Thoracic aorta (tissue), 2 donors: Measurements from ENCODE around the gene TARP.
"Not testable (repeated sequence)": the region's sequence is repeated elsewhere in the genome, so short reads cannot be mapped to it uniquely, and the experiment has no call there.

Source experiments
- ATAC-seq: fragments of 150-250 bp; one replicate; pipeline ENCODE4 v1.8.0; 2017; ENCODE audit warnings: low read depth; ENCODE audit not compliant: insufficient number of reproducible peaks, low FRiP score
- DNase-seq: peaks from one replicate; pipeline ENCODE4 v3.0.0-alpha.2; 2020; ENCODE audit warnings: low spot score
- H3K27ac ChIP-seq, 2 donors: fragments of 200-600 bp; sonication (generic); 1 replicate in 1 of 2; 2 replicates in 1 of 2; pipeline ENCODE4 v1.5.1; 2016; ENCODE audit warnings: mild to moderate bottlenecking in 2 of 2, moderate library complexity in 2 of 2
- H3K27me3 ChIP-seq: fragments of 200-600 bp; sonication (generic); replicated peaks from 2 replicates; pipeline ENCODE4 v1.6.0; 2016; ENCODE audit warnings: mild to moderate bottlenecking; ENCODE audit not compliant: insufficient read depth
- H3K36me3 ChIP-seq: fragments of 200-600 bp; sonication (generic); one replicate; pipeline ENCODE4 v1.5.1; 2016
- H3K4me1 ChIP-seq, 2 donors: fragments of 200-600 bp; sonication (generic); 1 replicate in 1 of 2; 2 replicates in 1 of 2; pipeline versions ENCODE4 v1.5.1 to v1.6.0; 2016; ENCODE audit warnings: low read depth in 2 of 2, mild to moderate bottlenecking in 1 of 2; ENCODE audit not compliant: control insufficient read depth in 1 of 2
- H3K4me3 ChIP-seq: fragments of 200-600 bp; sonication (generic); 2 replicates; pipeline ENCODE4 v1.5.1; 2016; ENCODE audit warnings: mild to moderate bottlenecking
- H3K9me3 ChIP-seq: fragments of 200-600 bp; sonication (generic); 2 replicates; pipeline ENCODE4 v1.5.1; 2016
- CTCF ChIP-seq: fragments of 200-600 bp; sonication (generic); IDR thresholded peaks from one replicate; pipeline ENCODE4 v1.5.1; 2019; ENCODE audit warnings: antibody characterized with exemption

TARP gene

GRCh38 chr7:38245409-38245977 is 27.9 kb downstream of the TARP start:
- Histone ChIP-seq H3K4me1 (no peaks in the 10 kb centered on the region), H3K27me3 (no peaks in the 10 kb centered on the region), H3K9me3 (no peaks in the 10 kb centered on the region), H3K4me3 (no peak overlapping the region), H3K27ac (no peak overlapping the region), H3K36me3 (no peaks in the 10 kb centered on the region)
- no peak for DNase-seq
- TF ChIP-seq CTCF, result no peak
- no peak for ATAC-seq

GRCh38 chr7:38244516-38244915 is 28.9 kb downstream of the TARP start:
- DNase-seq (no peak), ATAC-seq (no peak)
- H3K9me3 ChIP-seq, result no peaks in the 10 kb centered on the region
- TF ChIP-seq CTCF, result no peak
- no peaks in the 10 kb centered on the region for H3K4me1 ChIP-seq
- no peaks in the 10 kb centered on the region for H3K27me3 ChIP-seq
- no peaks in the 10 kb centered on the region for H3K36me3 ChIP-seq
- H3K4me3 ChIP-seq, result no peak overlapping the region
- no peak overlapping the region for H3K27ac ChIP-seq

- not testable (repeated sequence) for ATAC-seq, H3K4me3 ChIP-seq
These were observed 30.1 kb downstream of the TARP start for GRCh38 chr7:38243345-38243744.

GRCh38 chr7:38242814-38243213 is 30.6 kb downstream of the TARP start:
- H3K27me3 ChIP-seq, result no peaks in the 10 kb centered on the region
- no peaks in the 10 kb centered on the region for H3K9me3 ChIP-seq
- no peaks in the 10 kb centered on the region for H3K36me3 ChIP-seq
- no peak for TF ChIP-seq CTCF
- H3K4me3 ChIP-seq, result no peak overlapping the region
- DNase-seq (no peak), ATAC-seq (no peak)
- H3K4me1 ChIP-seq, result no peaks in the 10 kb centered on the region
- H3K27ac ChIP-seq, result no peak overlapping the region

More at GRCh38 chr7:38243345-38243744, 30.1 kb downstream of the TARP start:
- H3K27ac ChIP-seq, H3K36me3 ChIP-seq, DNase-seq, H3K27me3 ChIP-seq, H3K4me1 ChIP-seq, H3K9me3 ChIP-seq: not testable (repeated sequence)

GRCh38 chr7:38241071-38241470 is 32.4 kb downstream of the TARP start:
- Histone ChIP-seq H3K9me3 (no peaks in the 10 kb centered on the region), H3K4me3 (no peak overlapping the region), H3K27me3 (no peaks in the 10 kb centered on the region), H3K27ac (no peak overlapping the region), H3K36me3 (no peaks in the 10 kb centered on the region), H3K4me1 (no peaks in the 10 kb centered on the region)
- DNase-seq (no peak), ATAC-seq (no peak)
- TF ChIP-seq CTCF, result no peak

- not testable (repeated sequence) for H3K36me3 ChIP-seq, H3K9me3 ChIP-seq, H3K4me1 ChIP-seq, H3K27ac ChIP-seq, DNase-seq, ATAC-seq, H3K4me3 ChIP-seq, H3K27me3 ChIP-seq
These were observed 34.3 kb downstream of the TARP start for GRCh38 chr7:38239129-38239528.
